H1 (cell line): ENCODE results near the gene TMPRSS9. TPM values are rescaled to one million over a fixed set of nuclear protein-coding genes. Genes with fewer than 3 reads are reported as not detected.
A peak's percentile ranks its signal among the peaks of the same experiment; 100 is the strongest.

ENCODE experiments used
- CTCF ChIA-PET: fragments of 300-600 bp; sonication (Branson Sonifier 250); formaldehyde crosslinking; loops from one replicate; lab custom pipeline; 2021; ENCODE audit not compliant: partially characterized antibody; lab: Charles Lee
- POLR2A ChIA-PET: fragments of 300-600 bp; sonication (Branson Sonifier 250); formaldehyde crosslinking; loops from one replicate; lab custom pipeline; 2021; ENCODE audit warnings: inconsistent platforms; ENCODE audit not compliant: partially characterized antibody; lab: Charles Lee
- DNase-seq, 2 experiments: peaks; one replicate each; pipeline versions ENCODE4 v3.0.0 to v3.0.0-alpha.2; 2010 to 2022; ENCODE audit warnings: low spot score in 2 of 2, low read depth in 1 of 2, mixed read lengths in 1 of 2
- FAIRE-seq: peaks from 2 replicates; lab custom pipeline; 2011; peaks lifted over from hg19 to GRCh38; lab: Jason Lieb, UNC
- H2AFZ ChIP-seq: 2 replicates; pipeline ENCODE4 v1.8.1; 2012; ENCODE audit warnings: low read length, inconsistent platforms
- H2AK5ac ChIP-seq: 2 replicates; pipeline ENCODE4 v1.6.1; 2013; ENCODE audit warnings: low read depth, low read length
- H2BK120ac ChIP-seq: replicated peaks from 2 replicates; pipeline ENCODE3; 2013; ENCODE audit warnings: low read depth, low read length, inconsistent platforms
- H2BK12ac ChIP-seq: 2 replicates; pipeline ENCODE4 v1.6.1; 2013; ENCODE audit warnings: low read depth, low read length
- H2BK15ac ChIP-seq: 2 replicates; pipeline ENCODE4 v1.6.1; 2013; ENCODE audit warnings: low read length
- H2BK20ac ChIP-seq: 2 replicates; pipeline ENCODE4 v1.6.1; 2013; ENCODE audit warnings: low read length
- H2BK5ac ChIP-seq: 2 replicates; pipeline ENCODE4 v1.6.1; 2013; ENCODE audit warnings: low read depth, low read length
- H3K14ac ChIP-seq: 2 replicates; pipeline ENCODE4 v1.6.1; 2013; ENCODE audit warnings: inconsistent platforms; ENCODE audit not compliant: insufficient read length
- H3K18ac ChIP-seq: 2 replicates; pipeline ENCODE4 v1.6.1; 2013; ENCODE audit warnings: low read length; ENCODE audit errors: extremely low read depth
- H3K23ac ChIP-seq: 2 replicates; pipeline ENCODE4 v1.6.1; 2013; ENCODE audit warnings: inconsistent platforms; ENCODE audit not compliant: insufficient read length
- H3K23me2 ChIP-seq: 2 replicates; pipeline ENCODE4 v1.6.1; 2013; ENCODE audit warnings: low read depth, low read length
- H3K27ac ChIP-seq: 2 replicates; pipeline ENCODE4 v1.6.1; 2011; ENCODE audit warnings: low read depth, low read length, inconsistent platforms
- H3K27me3 ChIP-seq, 4 experiments: replicated peaks in 1 of 4; 1 replicate in 1 of 4; 2 replicates in 3 of 4; pipeline versions ENCODE4 v1.6.1 to v1.8.1; 2011 to 2013; ENCODE audit warnings: low read length in 3 of 4, mild to moderate bottlenecking in 3 of 4, inconsistent platforms in 2 of 4, mixed read lengths in 2 of 4, moderate library complexity in 1 of 4; ENCODE audit not compliant: control insufficient read depth in 3 of 4, insufficient read depth in 3 of 4; ENCODE audit errors: extremely low read depth in 1 of 4
- H3K36me3 ChIP-seq, 4 experiments: 2 replicates each; pipeline versions ENCODE4 v1.6.1 to v1.8.1; 2011 to 2013; ENCODE audit warnings: mild to moderate bottlenecking in 4 of 4, low read length in 3 of 4, moderate library complexity in 2 of 4, control low read depth in 1 of 4, inconsistent platforms in 1 of 4; ENCODE audit not compliant: insufficient read depth in 4 of 4, control insufficient read depth in 2 of 4
- H3K4ac ChIP-seq: replicated peaks from 2 replicates; pipeline ENCODE3; 2013; ENCODE audit warnings: low read length, low read depth, mixed read lengths, inconsistent platforms; ENCODE audit not compliant: insufficient read length
- H3K4me1 ChIP-seq, 4 experiments: replicated peaks in 1 of 4; 1 replicate in 1 of 4; 2 replicates in 3 of 4; pipeline versions ENCODE4 v1.6.1 to v1.8.1; 2011 to 2013; ENCODE audit warnings: low read length in 3 of 4, inconsistent platforms in 2 of 4, mixed read lengths in 1 of 4; ENCODE audit not compliant: insufficient read depth in 4 of 4, control insufficient read depth in 3 of 4
- H3K4me2 ChIP-seq, 2 experiments: 2 replicates each; pipeline versions ENCODE4 v1.6.1 to v1.8.1; 2011 to 2013; ENCODE audit warnings: low read depth in 2 of 2, low read length in 2 of 2, control low read depth in 1 of 2, inconsistent platforms in 1 of 2, mild to moderate bottlenecking in 1 of 2; ENCODE audit not compliant: insufficient read depth in 1 of 2
- H3K4me3 ChIP-seq, 4 experiments: fragments of 200-600, 300-600 bp in 1 of 4; sonication (generic), shearing (Covaris generic), sonication (Bioruptor Twin) in 1 of 4; 2 replicates each; pipeline versions ENCODE4 v1.5.1 to v1.8.1; 2011 to 2016; ENCODE audit warnings: low read length in 4 of 4, low read depth in 3 of 4, control low read depth in 2 of 4, inconsistent platforms in 2 of 4, mild to moderate bottlenecking in 2 of 4, mixed read lengths in 1 of 4, moderate library complexity in 1 of 4; ENCODE audit not compliant: insufficient read depth in 2 of 4; ENCODE audit errors: extremely low read depth in 1 of 4
- H3K56ac ChIP-seq: replicated peaks from 2 replicates; pipeline ENCODE3; 2013; ENCODE audit warnings: low read depth, mild to moderate bottlenecking, mixed read lengths, low read length, inconsistent platforms; ENCODE audit not compliant: insufficient read length
- H3K79me1 ChIP-seq: 2 replicates; pipeline ENCODE4 v1.6.1; 2013; ENCODE audit warnings: low read depth, low read length, control low read depth
- H3K79me2 ChIP-seq, 2 experiments: 2 replicates each; pipeline versions ENCODE4 v1.6.1 to v1.8.1; 2012 to 2013; ENCODE audit warnings: low read length in 2 of 2, mild to moderate bottlenecking in 2 of 2, inconsistent platforms in 1 of 2; ENCODE audit not compliant: insufficient read depth in 2 of 2, control insufficient read depth in 1 of 2
- H3K9ac ChIP-seq, 4 experiments: replicated peaks in 1 of 4; 1 replicate in 1 of 4; 2 replicates in 3 of 4; pipeline versions ENCODE4 v1.6.1 to v1.8.1; 2011 to 2013; ENCODE audit warnings: low read depth in 3 of 4, low read length in 3 of 4, control low read depth in 2 of 4, mild to moderate bottlenecking in 2 of 4, moderate library complexity in 2 of 4, inconsistent platforms in 1 of 4; ENCODE audit errors: extremely low read depth in 1 of 4
- H3K9me3 ChIP-seq, 2 experiments: 2 replicates each; pipeline versions ENCODE4 v1.6.1 to v1.8.1; 2012 to 2013; ENCODE audit warnings: mild to moderate bottlenecking in 2 of 2, moderate library complexity in 2 of 2, control low read depth in 1 of 2, inconsistent platforms in 1 of 2, low read depth in 1 of 2, low read length in 1 of 2, mixed read lengths in 1 of 2; ENCODE audit not compliant: insufficient read depth in 2 of 2
- H4K20me1 ChIP-seq, 2 experiments: replicated peaks in 1 of 2; 2 replicates each; pipeline versions ENCODE3 to v1.8.1; 2011 to 2013; ENCODE audit warnings: inconsistent platforms in 2 of 2, low read length in 2 of 2, mild to moderate bottlenecking in 1 of 2; ENCODE audit not compliant: insufficient read depth in 2 of 2, control insufficient read depth in 1 of 2
- H4K5ac ChIP-seq: 2 replicates; pipeline ENCODE4 v1.6.1; 2013; ENCODE audit warnings: low read length, low read depth, mixed read lengths, inconsistent platforms; ENCODE audit not compliant: insufficient read length
- H4K8ac ChIP-seq: 2 replicates; pipeline ENCODE4 v1.8.0; 2013; ENCODE audit warnings: mild to moderate bottlenecking, moderate library complexity, low read length, inconsistent platforms; ENCODE audit not compliant: insufficient read depth; ENCODE audit errors: extremely low read depth
- H4K91ac ChIP-seq: replicated peaks from 2 replicates; pipeline ENCODE3; 2013; ENCODE audit warnings: low read length, mixed read lengths, inconsistent platforms; ENCODE audit not compliant: insufficient read length
- BRCA1 ChIP-seq: IDR thresholded peaks from 2 replicates; pipeline ENCODE4 v1.6.1; 2012; ENCODE audit warnings: low read depth, low read length, improper control_type of control experiment
- CEBPB ChIP-seq: IDR thresholded peaks from 2 replicates; pipeline ENCODE4 v1.6.1; 2012; ENCODE audit warnings: low read depth, low read length
- CHD1 ChIP-seq: IDR thresholded peaks from 2 replicates; pipeline ENCODE4 v1.6.1; 2012; ENCODE audit warnings: low read depth, low read length, improper control_type of control experiment
- CTBP2 ChIP-seq: IDR thresholded peaks from 2 replicates; pipeline ENCODE4 v1.7.0; 2011; ENCODE audit warnings: borderline replicate concordance, mild to moderate bottlenecking, moderate library complexity, mixed read lengths, low read length; ENCODE audit not compliant: insufficient read depth, insufficient read length
- EZH2 ChIP-seq: fragments of 200-600 bp; sonication (generic); IDR thresholded peaks from 2 replicates; pipeline ENCODE4 v1.7.1; 2012; ENCODE audit warnings: low read depth, mild to moderate bottlenecking, moderate library complexity, low read length, inconsistent platforms; ENCODE audit not compliant: severe bottlenecking
- FOSL1 ChIP-seq: IDR thresholded peaks from 2 replicates; pipeline ENCODE4 v1.6.1; 2011; ENCODE audit warnings: mild to moderate bottlenecking, low read depth, low read length, moderate library complexity; ENCODE audit not compliant: insufficient read depth
- GABPA ChIP-seq: IDR thresholded peaks from 2 replicates; pipeline ENCODE4 v1.6.1; 2011; ENCODE audit warnings: mild to moderate bottlenecking, low read length, moderate library complexity, borderline replicate concordance; ENCODE audit not compliant: insufficient read depth
- GTF2F1 ChIP-seq: IDR thresholded peaks from 2 replicates; pipeline ENCODE4 v1.6.1; 2012; ENCODE audit warnings: low read depth, low read length, improper control_type of control experiment, borderline replicate concordance
- KDM1A ChIP-seq: fragments of 200-600, 300-600 bp; sonication (generic); IDR thresholded peaks from 2 replicates; pipeline ENCODE4 v1.7.1; 2016; ENCODE audit warnings: mild to moderate bottlenecking, low read length, borderline replicate concordance
- KDM4A ChIP-seq: IDR thresholded peaks from one replicate; pipeline ENCODE4 v1.7.1; 2012; ENCODE audit warnings: low read depth, mild to moderate bottlenecking, moderate library complexity, low read length, inconsistent platforms; ENCODE audit not compliant: severe bottlenecking
- MAFK ChIP-seq: IDR thresholded peaks from 2 replicates; pipeline ENCODE4 v1.6.1; 2012; ENCODE audit warnings: low read depth, mild to moderate bottlenecking, improper control_type of control experiment, low read length
- POU5F1 ChIP-seq: IDR thresholded peaks from 2 replicates; pipeline ENCODE4 v1.6.1; 2011; ENCODE audit warnings: low read depth, mild to moderate bottlenecking, low read length, moderate library complexity
- RFX5 ChIP-seq: IDR thresholded peaks from 2 replicates; pipeline ENCODE4 v1.6.1; 2011; ENCODE audit warnings: low read depth, low read length, improper control_type of control experiment, borderline replicate concordance
- TAF7 ChIP-seq: optimal IDR thresholded peaks from 2 replicates; pipeline ENCODE3; 2011; ENCODE audit warnings: low read depth, mild to moderate bottlenecking, inconsistent platforms, low read length, moderate library complexity, borderline replicate concordance
- WGBS, 2 experiments: shearing (Covaris generic) in 1 of 2; methylation state at CpG; one replicate each; pipeline versions ENCODE4 v1.1.6 to v1.1.7; 2013 to 2015; ENCODE audit warnings: low lambda C conversion rate in 2 of 2, mixed read lengths in 2 of 2, inconsistent platforms in 1 of 2, low coverage in 1 of 2, missing lambda C conversion rate in 1 of 2; ENCODE audit not compliant: insufficient replicate concordance in 2 of 2, insufficient coverage in 1 of 2, insufficient read length in 1 of 2; ENCODE audit errors: extremely low coverage in 1 of 2, missing lambda C conversion rate in 1 of 2; 5-methylcytosine and 5-hydroxymethylcytosine counted together
- polyA plus RNA-seq, 7 experiments: library from polyadenylated mRNA; depleted of rRNA in 3 of 7; stranded (reverse) in 5 of 7; unstranded in 2 of 7; fragments of >200 nt in 5 of 7; fragments of 200-250 nt in 2 of 7; gene quantifications; 1 replicate in 5 of 7; 2 replicates in 1 of 7; 4 replicates in 1 of 7; pipeline versions ENCODE4 v1.2.1 to v1.2.3, GENCODE V29; 2011 to 2013; ENCODE audit warnings: missing spikeins in 2 of 7, mixed read lengths in 2 of 7
- total RNA-seq: library from RNA; stranded (reverse); fragmentation: NEBNext Ultra II Directional; extraction: Animal tissue kit (Norgen Biotek cat#: 25700); gene quantifications from 2 replicates; pipeline ENCODE4 v1.2.1, GENCODE V29; 2021

TMPRSS9 gene
- total and polyA plus RNA-seq, 2 of the 8 experiments (the other 6 are each of a cell fraction or from before 2014, with no cell fraction given): 0.15 to 0.19 TPM

- ChIA-PET POLR2A (interaction anchor here (0.9 to 1.2 kb wide), 3 partner anchors 16 to 46 kb away, joined by 3 to 4 read pairs (median 3); no protein-coding TSS in a partner anchor), CTCF (interaction anchor here (1.0 to 6.3 kb wide), 5 partner anchors 19 to 116 kb away, joined by 3 to 27 read pairs (median 4); no protein-coding TSS in a partner anchor)
- no peak overlapping the region for H3K9ac ChIP-seq
- peaks cover 7 to 36% of the 10 kb centered on the region in 2 experiments for H4K20me1 ChIP-seq
- H4K91ac ChIP-seq: no peak overlapping the region
- H2AK5ac ChIP-seq: no peak overlapping the region
- no peak overlapping the region for H3K18ac ChIP-seq
- H3K23ac ChIP-seq: no peak overlapping the region
- no peak overlapping the region for H2BK15ac ChIP-seq
- H3K4me3 ChIP-seq: no peak overlapping the region
- H4K5ac ChIP-seq: no peak overlapping the region
- 0 out of 2 replicates have a peak overlapping the region, but pooled peaks have one; percentile 57 for H4K8ac ChIP-seq
- H3K9me3 ChIP-seq: peaks cover 0 to 5% of the 10 kb centered on the region in 2 experiments; a peak in 1 of 4 replicates
- no peak overlapping the region for H2BK120ac ChIP-seq
- no peak overlapping the region for H2BK20ac ChIP-seq
- H2BK12ac ChIP-seq: no peak overlapping the region
- no peak overlapping the region for H2BK5ac ChIP-seq
- no peak overlapping the region for H3K56ac ChIP-seq
- H3K36me3 ChIP-seq: peaks cover 0 to 7% (median 0%) of the 10 kb centered on the region in 4 experiments; a peak in 2 of 8 replicates
- H3K4me2 ChIP-seq: no peak overlapping the region
- no peak overlapping the region for H2AFZ ChIP-seq
- H3K23me2 ChIP-seq: peaks cover 4% of the 10 kb centered on the region; the same call in 1 of the 2 replicates
- peaks cover 10 to 62% of the 10 kb centered on the region in 2 experiments for H3K79me2 ChIP-seq
- no peak for DNase-seq
- no peak overlapping the region for H3K14ac ChIP-seq
- no peak overlapping the region for H3K4ac ChIP-seq
- H3K4me1 ChIP-seq: peaks cover 0 to 29% (median 13%) of the 10 kb centered on the region in 4 experiments; a peak in 6 of 7 replicates
- FAIRE-seq: no peak
- no peaks in the 10 kb centered on the region for H3K27me3 ChIP-seq
- WGBS, 2 experiments: 95% methylated on average over 27 of the region's 27 CpGs; no CpG with 5 or more reads in 1 of the 2 experiments
- H3K79me1 ChIP-seq: peaks cover 39% of the 10 kb centered on the region
- H3K27ac ChIP-seq: no peak overlapping the region
- TF ChIP-seq EZH2 (no peak), POU5F1 (no peak), KDM4A (no peak), MAFK (no peak), TAF7 (no peak), CTBP2 (no peak), FOSL1 (no peak), CEBPB (no peak), CHD1 (no peak), GTF2F1 (no peak), GABPA (no peak), BRCA1 (no peak), KDM1A (no peak), RFX5 (no peak)
Observed at GRCh38 chr19:2334426-2334825, 25.6 kb upstream of the TMPRSS9 start.
